Stimulated activated CD8-positive, alpha-beta memory T cell treated with anti-CD3 and anti-CD28 coated beads, Interleukin-15, amount 100 ng/mL, for 24 hours (primary cell): Measurements from ENCODE around the gene KCNJ5.

Source experiments
- DNase-seq: peaks from one replicate; pipeline ENCODE4 v3.0.0-alpha.2; 2020; ENCODE audit warnings: low read depth

The KCNJ5 gene

DNA sequence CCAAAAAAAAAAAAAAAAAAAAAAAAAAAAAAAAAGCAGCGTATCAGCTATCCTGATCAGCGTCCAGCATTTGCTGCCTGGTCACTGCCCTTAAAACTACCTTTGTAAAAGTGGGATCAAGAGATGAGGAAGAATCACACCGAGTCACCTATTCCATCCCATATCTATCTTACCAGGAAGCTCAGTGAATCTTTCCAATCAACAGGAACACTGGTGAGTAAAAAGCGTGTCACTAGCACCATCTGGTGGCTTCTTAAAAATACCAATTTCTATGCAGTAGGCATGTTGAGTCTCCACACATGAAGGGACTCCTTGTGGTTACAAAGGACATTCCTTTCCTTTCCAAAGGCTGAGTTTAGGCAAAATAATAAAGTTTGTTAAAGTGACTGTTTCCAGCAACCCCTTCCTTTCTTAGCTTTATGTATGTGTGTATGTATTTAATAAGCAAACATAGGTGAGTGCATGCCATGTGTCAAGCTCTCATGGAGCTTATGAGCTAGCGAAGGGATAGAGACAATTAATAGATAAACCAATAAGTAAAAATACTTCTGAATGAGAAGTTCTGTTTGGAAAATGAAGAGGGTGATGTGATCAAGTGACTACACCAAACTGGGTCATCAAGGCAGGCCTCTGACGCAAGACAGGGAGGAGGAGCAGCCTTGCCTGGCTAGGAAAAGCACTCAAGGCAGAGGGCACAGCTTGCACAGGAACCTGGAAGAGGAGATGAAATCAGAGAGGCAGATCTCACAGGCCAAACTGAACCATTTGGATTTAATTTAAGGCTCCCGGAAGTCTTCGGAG, 65.4 kb downstream of the KCNJ5 start:
- DNase-seq = no peak

DNA sequence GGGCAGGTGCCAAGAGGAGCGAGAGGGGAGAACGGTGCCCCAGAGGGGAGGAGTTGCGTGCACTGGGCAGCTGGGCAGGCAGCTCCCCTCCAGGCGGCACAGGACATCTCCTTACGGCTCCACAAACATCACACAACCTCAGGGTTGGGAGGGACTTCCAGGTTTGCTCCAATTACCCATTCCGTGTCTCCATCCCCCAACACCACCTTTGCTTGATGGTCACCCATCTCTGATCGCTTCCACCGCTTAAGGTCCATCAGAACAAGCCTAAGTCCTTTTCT, 66.0 kb downstream of the KCNJ5 start:
- no peak for DNase-seq

DNA sequence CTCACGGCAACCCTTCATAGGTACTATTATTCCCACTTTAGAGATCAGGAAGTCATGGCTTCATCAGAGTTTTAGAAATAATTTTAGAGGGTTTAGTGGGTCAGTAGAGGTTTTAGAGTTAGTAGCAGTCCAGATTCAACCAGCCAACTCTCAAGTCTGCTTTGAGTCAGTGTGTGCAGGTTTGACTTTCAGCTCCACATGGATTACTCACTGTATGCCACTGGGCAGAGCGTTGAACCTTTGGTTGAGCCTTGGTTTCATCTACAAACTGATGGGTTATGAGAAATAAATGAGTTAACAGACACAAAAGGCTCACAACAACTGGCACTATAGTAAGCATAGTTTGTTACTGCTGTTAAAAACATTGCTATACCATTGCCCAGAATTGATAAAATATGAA, 70.5 kb downstream of the KCNJ5 start:
- DNase-seq = no peak

DNA sequence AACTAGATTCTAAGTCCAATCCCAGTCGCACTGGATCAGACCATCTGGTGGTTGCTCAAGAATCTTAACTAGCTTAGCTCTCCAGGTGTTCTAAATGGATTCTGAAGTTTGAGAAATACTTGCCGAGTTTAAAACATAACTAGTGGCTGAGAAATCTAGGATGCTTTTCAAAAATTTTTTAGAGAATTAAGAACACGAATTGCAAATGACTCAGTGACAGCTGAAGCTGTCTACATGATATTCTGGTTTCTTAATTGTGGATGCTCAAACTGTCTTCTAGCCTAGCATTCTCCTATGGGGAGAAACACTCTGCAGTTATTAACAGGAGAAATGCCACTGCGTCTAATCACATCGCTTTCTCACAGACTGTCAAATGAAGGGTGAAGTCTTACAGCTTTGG, 71.7 kb downstream of the KCNJ5 start:
- no peak for DNase-seq

DNA sequence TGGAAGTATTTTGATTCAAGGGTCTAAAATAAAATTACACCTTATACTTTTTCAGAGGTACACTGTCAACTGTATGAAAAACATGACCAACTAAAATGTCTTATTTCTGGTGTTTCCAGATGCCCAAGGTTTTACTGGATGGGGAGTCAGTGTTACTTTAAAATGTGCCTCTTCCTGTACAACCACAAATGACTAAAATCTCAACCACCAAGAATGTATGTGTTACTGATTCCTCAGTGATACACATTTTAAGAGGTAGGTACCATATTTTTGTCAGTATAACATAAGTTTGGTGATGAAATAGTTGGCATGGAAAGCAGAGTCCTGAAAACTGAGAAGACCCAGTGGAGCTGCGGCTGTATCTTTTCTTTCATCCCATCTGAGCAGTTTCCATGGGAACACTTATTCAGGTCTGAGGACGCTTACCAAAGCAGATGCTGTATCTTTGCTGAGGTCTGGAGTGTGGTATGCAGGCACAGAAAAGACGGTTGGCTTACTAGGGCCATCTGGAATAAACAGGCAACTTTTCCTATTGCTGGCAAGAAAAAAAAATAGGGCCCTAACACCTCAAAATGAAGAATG, 72.7 kb downstream of the KCNJ5 start:
- no peak for DNase-seq

DNA sequence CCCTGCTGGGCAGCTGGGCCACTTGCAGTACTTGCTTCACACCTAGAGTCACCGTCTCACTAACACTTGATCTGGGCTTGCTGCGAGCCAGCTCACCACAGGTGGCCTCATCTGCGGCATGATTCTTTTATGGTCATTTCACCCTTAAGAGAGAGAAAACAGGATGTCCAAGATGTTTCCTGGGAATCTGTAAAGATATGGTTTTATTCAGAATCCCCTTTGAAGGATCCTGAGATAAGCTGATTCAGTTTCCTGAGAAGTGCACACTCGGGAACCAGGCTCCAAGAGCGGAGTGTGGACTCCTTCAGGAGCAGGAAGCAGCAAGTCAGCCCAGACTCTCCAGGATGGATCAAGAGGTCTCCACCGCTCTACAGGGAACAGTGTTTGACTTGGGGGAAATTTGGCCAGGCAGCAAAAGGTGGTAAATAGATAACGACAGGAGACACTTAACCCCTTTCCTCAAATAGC, 73.3 kb downstream of the KCNJ5 start:
- no peak for DNase-seq

DNA sequence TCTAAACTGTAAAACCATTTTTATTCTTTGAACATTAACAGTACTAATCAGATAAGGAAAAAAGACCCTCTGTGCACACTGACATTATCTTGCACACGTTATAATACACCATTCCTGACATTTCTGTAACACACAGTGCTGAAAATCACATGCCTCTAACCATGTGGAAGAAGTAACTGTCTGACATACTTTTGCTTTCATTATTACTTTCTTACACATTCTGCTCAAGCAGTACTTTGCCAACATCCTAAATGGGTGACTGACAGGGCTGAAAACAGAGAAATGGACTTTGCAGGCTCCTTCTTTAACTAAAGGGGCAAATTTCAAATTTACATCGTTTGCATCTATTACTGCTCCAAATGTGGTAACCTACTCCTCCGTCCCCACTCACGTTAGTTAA, 74.3 kb downstream of the KCNJ5 start:
- no peak for DNase-seq

DNA sequence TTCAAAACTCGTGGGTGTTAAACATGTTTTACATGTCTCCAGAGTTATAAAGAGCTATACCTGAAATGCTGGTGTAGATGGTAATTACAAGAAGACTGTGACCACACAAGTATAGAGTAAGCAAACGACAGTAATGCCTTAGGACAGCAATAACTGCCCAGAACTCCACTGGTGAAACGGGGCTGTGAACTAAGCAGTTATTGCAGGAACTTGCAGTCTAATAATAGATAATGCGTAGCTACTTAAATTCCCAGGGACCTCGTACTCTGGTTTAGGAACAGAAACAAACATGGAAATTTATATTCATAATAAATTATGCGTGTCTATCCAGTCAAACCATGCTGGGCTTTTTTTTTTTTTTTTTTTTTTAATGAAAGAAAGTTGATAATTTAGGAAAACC, 76.4 kb downstream of the KCNJ5 start:
- no peak for DNase-seq

DNA sequence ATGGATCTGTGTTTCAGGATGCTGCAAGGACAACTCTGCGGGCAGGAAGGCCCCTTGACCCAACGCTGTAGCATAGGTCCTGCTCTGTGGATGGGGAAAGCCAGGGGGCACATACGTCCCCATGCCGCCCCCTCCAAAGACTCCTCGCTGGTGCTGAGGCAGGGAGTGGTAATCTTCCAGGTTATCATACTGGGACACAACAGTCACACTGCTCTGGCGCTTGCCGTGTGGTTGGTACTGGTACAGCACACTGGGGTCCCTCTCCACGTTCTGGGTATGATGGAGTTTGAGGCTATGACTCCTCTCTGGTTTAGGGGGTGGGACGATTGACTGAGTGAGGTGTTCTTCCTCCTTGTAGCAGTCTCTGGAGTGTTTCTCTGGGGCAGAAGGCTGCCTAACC, 77.8 kb downstream of the KCNJ5 start:
- DNase-seq = no peak
